GM19328 (cell line): ENCODE results near the gene ATAD2B.

Experiments
- ATAC-seq: cut with Tn5 transposase; IDR thresholded peaks from one replicate; pipeline ENCODE4 v1.9.1; 2021; ENCODE audit warnings: mild to moderate bottlenecking, moderate library complexity; ENCODE audit not compliant: unreplicated experiment

ATAD2B gene

GRCh38 chr2:23706613-23707078, 220.3 kb downstream of the ATAD2B start:
- ATAC-seq, result no peak

GRCh38 chr2:23705771-23706612, 220.9 kb downstream of the ATAD2B start:
- no peak for ATAC-seq

- no peak for ATAC-seq
Measured at GRCh38 chr2:23703583-23704385, 223.1 kb downstream of the ATAD2B start.

GRCh38 chr2:23703037-23703582, 223.8 kb downstream of the ATAD2B start:
- no peak for ATAC-seq

DNA sequence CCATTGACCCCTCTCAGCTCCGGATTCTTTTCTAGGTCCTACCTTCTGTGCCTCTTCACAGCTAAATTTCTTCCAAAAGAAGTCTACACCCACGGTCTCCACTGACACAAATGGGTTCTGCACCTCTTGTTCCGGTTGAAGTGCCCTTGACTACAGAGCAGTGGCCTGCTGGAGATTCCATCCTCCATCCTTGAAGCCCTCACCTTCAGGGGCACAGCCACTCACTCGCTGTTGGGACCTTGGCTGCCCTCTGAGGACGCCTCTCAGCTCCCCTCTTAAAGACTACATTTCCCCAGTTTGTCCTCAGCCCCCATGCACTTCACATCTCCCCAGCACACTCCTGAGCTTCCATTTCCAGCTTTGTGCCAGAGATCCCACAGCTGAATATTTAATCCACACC, 226.3 kb downstream of the ATAD2B start:
- no peak for ATAC-seq

GRCh38 chr2:23699580-23699925, 227.4 kb downstream of the ATAD2B start:
- ATAC-seq, result no peak

DNA sequence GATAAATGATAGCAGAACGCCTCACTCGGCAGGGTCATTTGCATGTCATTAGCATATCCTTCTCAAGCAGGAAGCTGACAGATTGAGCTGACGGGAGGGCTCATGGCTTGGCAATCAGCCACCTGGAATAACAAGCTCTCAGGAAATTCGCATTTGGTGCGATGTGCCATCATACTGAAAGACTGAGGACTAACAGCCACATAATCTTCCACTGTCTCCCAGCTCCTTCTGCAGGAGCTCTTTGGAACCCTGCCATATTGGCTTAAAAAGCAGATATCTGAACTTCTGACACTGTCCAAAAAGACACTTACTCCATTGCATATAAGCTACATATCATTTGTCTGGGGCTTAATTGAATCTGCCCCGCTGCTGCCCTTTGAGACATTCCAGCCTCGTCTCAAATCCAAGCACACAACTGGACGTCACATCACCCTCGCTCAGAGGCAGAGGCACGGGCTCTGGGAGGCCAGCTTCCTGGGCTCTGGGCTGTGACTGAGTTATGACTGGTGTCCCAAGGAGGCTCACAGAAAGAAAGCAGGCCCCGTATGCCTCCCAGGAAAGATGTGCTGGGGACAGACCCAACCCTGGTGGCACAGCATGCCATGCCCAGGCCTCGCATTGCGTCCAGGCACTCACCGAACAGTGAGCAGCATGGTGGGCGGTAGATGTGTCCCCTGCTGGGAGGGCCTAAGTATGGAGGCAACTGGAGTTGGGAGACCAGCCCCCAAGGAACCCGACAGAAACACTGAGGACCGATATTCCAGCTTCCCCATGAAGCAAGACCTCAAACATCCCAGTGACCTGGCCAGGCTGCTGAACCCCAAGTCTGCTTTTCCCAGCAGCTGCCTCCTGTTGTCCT, 228.0 kb downstream of the ATAD2B start:
- no peak for ATAC-seq
